GM19328 (cell line): ENCODE results near the gene CEP112.

Source experiments
- ATAC-seq: cut with Tn5 transposase; IDR thresholded peaks from one replicate; pipeline ENCODE4 v1.9.1; 2021; ENCODE audit warnings: mild to moderate bottlenecking, moderate library complexity; ENCODE audit not compliant: unreplicated experiment

CEP112 gene

DNA sequence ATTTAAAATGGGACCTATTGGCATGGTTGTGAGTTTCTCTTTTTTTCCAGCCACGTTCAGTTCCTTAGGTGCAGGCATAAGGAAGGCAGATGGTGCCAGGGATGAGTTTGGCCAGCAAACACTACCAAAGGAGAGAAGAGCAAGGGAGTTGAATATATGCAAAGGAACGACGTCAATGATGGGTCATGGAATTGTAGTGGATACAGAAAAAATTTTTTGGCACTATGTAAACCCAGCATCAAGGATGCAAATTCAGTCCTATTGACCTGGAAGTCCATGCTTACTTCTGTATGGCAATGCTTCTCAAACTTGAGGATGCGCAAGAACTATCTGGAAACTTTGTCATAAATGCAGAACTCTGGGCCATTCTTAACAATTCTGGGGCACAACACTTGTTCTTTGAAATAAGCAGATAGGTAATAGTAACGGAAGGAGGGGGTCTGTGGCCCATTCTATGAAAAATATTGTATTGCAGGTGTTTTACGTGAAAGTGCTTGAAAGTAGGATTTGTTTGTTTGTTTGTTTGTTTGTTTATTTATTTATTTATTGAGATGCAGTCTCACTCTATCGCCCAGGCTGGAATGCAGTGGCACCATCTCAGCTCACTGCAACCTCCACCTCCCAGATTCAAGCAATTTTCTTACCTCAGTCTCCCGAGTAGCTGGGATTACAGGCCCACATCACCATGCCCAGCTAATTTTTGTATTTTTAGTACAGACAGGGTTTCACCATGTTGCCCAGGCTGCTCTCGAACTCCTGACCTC, 19.3 kb upstream of the CEP112 start:
- ATAC-seq = no peak

DNA sequence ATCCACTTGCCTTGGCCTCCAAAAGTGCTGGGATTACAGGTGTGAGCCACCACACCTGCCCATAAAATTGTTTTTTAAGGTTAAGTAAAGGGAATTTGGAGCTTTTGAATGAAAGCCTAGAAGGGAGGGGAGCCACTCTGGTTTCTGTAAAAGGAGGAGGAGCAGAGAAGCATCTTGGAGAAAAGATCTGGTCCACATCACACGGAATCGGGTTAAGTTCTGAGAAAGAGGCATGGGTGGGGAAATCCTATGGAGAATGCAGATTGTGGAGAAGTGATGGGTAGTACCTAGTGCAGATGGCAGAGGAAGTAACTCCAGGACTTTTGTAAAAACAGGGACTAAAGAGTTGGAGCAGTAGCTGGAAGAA, 18.3 kb upstream of the CEP112 start:
- ATAC-seq = no peak

DNA sequence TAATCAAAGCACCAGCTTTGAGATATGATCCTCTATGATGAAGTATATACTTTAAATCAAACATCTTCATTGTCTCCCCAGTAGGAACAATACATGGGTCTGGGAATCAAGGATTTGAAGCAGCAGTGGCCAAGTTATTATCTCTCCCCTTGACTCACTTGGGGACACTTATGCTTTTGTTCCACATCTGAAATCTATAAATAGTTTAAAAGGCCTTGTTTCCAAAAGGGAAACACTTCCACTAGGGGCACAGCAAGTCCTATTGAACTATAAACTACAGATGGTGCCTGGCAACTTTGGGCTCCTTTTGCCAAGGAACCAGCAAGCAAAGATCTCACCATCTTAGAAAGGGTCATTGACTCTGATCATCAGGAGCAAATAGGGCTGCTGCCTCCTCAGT, 16.0 kb upstream of the CEP112 start:
- no peak for ATAC-seq

DNA sequence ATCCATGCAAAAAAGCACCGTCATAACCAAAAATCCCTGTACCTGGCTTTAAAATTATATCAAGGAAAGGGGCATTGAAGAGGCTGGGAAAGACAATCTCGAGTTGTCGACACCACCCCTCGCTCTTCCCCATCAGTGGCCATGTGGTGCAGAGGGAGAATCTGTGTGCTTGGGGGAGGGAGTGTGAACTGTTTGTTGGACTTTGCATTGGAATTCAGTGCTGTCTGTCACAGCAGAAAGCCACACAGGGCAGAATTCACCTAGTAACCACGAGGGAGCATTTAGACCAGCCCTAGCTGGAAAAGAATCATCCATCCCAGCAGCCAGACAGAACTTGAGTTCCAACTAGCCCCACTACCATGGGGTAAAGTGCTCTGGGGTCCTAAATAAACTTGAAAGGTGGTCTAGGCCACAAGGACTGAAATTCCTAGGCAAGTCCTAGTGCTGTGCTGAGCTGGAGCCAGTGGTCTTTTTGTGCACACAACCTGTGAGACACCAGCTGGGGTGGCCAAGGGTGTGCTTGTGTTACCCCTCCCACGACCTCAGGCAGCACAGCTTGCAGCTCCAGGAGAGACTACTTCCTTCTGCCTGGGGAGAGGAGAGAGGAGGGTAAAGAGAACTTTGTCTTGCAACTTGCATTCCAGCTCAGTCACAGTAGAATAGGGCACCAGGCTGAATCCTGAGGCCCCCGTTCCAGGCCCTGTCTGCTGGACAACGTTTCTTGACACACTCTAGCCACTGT, 11.5 kb upstream of the CEP112 start:
- no peak for ATAC-seq

DNA sequence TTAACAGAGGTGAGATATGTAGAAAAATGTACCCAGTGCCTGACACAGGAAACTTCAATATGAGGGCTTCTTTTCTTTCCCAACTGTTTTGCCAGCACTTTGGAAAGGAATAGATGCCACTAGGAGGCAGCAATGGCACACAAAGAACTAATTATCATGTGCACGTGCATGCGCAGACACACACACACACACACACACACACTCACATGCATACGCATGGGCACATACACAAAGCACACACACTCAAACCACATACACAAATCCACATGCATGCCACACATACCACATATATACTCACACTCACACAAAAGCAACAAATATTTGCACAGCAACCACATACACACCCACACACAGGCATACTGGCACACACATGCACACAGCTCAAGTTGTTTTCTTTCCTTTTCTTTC, 8.8 kb upstream of the CEP112 start:
- no peak for ATAC-seq

DNA sequence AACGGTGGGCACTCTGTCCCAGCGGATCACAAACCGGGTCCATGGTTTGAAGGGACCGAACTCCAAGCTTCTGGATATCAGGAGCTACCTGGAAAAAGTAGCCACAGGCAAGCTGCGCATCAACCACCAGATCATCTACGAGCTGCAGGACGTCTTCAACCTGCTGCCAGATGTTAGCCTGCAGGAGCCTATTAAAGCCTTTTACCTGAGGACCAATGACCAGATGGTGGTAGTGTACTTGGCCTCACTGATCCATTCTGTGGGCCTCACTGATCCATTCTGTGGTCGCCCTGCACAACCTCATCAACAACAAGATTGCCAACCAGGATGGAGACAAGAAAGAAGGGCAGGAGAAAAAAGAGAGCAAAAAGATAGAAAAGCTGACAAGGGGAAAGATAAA, 6.3 kb upstream of the CEP112 start:
- no peak for ATAC-seq

GRCh38 chr17:66192378-66192687, 400 bp upstream of the CEP112 start:
- ATAC-seq = no peak

GRCh38 chr17:66190738-66191592, 968 bp downstream of the CEP112 start:
- ATAC-seq = no peak

DNA sequence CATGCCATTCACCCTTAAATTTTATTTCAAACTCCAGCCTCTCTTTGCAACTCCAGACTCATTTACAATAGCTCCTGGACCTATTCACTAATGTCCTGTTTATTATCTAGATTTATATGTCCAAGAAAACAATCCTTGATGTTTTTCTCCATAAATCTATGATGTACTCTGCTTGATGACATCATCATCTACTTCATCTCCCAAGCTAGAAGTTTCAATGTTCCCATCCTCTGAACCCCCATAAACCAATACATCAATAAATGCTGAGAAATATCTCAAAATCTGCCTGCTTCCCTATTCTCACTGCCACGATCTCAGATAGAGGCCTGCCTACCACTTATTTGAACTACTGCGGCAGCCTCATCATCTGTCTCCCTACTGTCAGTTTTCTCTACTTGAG, 4.2 kb downstream of the CEP112 start:
- ATAC-seq = no peak

- no peak for ATAC-seq
These were observed 6.1 kb downstream of the CEP112 start for GRCh38 chr17:66185862-66186261.

DNA sequence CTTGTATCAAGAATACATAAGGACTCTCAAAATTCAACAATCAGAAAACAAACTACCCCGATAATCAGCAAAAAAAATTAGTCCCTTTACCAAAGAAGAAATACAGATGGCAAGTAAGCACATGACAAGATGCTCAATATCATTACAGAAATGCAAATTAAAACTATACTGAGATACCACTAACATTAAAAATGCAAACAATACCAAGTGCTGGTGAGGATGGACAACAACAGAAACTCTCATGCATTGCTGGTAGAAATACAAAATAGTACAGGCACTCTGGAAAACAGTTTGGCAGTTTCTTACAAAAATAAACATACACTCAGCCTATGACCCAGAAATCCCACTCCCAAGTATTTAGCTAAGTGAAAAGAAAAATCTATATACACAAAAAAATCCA, 7.5 kb downstream of the CEP112 start:
- no peak for ATAC-seq

DNA sequence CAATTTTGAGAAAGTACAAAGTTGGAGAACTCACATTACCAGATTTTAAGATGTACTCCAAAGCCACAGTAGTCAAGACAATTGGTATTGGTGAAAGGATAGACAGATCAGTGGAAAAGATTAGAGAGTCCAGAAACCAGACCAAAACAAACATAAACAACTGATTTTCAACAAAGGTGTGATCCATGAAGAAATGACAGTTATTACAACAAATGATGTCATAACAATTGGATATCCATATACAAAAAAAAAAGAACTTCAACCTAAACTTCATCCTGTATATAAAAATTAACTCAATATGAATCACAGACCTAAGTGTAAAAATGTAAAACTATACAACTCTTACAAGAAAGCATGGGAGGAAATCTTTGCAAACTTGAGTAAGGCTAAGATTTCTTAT, 8.4 kb downstream of the CEP112 start:
- no peak for ATAC-seq

GRCh38 chr17:66178642-66179041, 13.3 kb downstream of the CEP112 start:
- ATAC-seq = no peak

DNA sequence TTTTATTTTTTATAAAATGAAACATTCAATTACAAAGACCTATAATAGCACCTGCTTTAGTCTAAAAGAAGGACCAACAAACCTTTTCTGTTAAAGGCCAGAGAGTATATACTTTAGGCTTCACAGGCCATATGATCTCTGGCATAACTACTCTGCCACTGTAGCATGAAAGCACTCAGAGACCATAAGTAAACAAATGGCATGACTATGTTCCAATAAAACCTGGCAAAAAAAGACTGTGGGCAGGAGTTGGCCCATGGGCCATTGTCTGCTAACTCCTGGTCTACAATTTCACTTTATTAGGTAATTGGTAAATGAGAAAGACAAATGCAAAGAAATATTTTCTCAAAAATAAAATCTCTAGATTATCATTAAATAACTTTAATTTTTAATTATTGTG, 14.9 kb downstream of the CEP112 start:
- ATAC-seq = no peak

DNA sequence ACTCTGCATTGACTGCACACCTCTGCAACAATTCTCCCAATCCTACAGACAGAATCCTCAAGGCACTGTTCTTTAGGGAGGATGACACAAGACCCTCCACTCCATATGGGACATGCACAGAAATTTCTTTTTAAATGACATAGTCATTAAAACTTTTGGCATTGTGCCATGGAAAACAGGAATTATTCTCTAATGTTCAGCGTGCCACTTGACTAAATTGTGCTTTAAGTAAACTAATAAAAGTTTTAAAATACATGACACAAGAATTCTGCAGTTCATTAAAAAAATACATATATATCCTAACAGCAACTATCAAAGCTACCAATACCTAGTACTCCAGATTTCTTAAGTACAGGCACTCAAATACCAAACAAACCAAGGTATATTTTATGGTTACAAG, 16.0 kb downstream of the CEP112 start:
- ATAC-seq = no peak

GRCh38 chr17:66172691-66173223, 19.2 kb downstream of the CEP112 start:
- no peak for ATAC-seq

- no peak for ATAC-seq
These were observed 19.8 kb downstream of the CEP112 start for GRCh38 chr17:66172144-66172543.

GRCh38 chr17:66171692-66172091, 20.2 kb downstream of the CEP112 start:
- no peak for ATAC-seq

GRCh38 chr17:66171172-66171571, 20.8 kb downstream of the CEP112 start:
- no peak for ATAC-seq

GRCh38 chr17:66169839-66170238, 22.1 kb downstream of the CEP112 start:
- no peak for ATAC-seq

GRCh38 chr17:66167189-66167815, 24.6 kb downstream of the CEP112 start:
- ATAC-seq = no peak
